Jurkat, Clone E6-1 (cell line): ENCODE data around the gene CEP112.
A peak's percentile ranks its signal among the peaks of the same experiment; 100 is the strongest.

Experiments used
- DNase-seq: peaks from one replicate; pipeline ENCODE4 v3.0.0-alpha.2; 2011; ENCODE audit warnings: low read depth, low spot score
- H3K4me3 ChIP-seq: 2 replicates; pipeline ENCODE4 v1.5.1; 2011; ENCODE audit warnings: mild to moderate bottlenecking, low read length, control low read depth, moderate library complexity

Gene CEP112

DNA sequence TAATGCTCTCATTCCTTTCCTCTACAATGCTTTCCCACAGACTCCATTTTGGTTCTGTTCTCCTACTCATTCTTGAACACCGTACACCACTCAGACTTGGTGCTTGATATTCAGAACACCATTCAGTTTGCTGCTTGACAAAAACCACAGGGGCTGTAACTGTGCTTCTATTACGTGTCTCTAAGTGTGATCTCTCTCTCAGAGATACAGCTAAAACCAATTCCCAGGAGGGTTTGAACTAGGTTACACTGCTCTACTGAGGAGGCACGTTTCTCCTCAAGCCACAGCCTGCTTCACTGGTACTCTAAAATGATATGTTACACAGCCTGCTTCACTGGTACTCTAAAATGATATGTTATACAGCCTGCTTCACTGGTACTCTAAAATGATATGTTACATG lies 175.7 kb downstream of the CEP112 start:
- DNase-seq = no peak
- H3K4me3 ChIP-seq = no peak overlapping the region

DNA sequence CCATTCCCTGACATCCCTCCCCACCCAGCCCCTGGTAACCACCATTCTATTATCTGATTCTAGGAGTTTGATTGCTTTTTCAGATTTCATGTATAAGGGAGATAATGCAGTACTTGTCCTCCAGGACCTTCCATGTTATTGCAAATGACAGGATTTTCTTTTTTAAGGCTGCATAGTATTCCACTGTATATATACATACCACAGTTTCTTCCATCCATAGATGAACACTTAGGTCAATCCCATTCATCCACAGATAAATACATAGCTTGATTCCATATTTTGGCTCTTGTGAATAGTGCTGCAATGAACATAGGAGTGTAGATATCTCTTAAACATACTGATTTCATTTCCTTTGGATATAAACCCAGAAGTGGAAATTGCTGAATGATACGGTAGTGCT lies 183.3 kb downstream of the CEP112 start:
- no peak for DNase-seq

DNA sequence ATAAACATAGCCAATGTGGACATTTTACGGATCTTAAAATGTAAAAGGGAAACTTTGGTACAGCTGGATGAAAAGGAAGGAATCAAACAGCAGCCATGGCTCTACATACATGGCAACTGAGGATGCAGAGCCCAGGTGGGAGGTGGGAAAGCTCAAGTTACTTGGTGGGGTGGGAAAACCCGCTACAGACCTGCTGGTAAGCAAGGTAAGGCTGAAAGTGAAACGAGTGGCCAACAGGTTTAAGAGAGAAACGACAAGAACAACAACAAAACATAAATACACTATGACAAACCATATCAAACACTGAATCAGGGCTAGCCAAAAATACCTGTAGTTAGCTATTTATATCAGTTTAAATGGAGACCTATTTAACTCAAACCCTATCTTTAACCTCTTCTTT lies 185.3 kb downstream of the CEP112 start:
- DNase-seq = no peak
- H3K4me3 ChIP-seq = no peak overlapping the region

More for the DNA sequence above, 183.3 kb downstream of the CEP112 start:
- no peak overlapping the region for H3K4me3 ChIP-seq

DNA sequence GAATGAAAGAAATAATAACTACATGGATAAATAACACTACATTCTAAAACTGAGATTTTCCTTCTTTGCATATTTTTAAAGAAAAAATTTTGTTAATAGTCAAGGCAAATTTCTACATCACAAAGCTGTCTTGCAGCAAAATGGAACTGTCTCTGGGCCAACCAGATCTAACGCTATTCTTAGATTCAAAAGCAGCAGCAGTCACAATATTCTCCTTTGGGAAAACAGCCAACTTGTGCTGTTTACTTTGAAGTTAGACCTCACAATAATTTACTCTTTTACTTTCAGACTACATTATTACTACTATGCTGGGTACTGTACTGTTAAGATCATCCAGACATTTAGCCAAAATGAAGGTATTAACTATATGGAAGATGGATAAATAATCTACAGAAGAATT lies 189.1 kb downstream of the CEP112 start:
- DNase-seq = no peak
- no peak overlapping the region for H3K4me3 ChIP-seq

DNA sequence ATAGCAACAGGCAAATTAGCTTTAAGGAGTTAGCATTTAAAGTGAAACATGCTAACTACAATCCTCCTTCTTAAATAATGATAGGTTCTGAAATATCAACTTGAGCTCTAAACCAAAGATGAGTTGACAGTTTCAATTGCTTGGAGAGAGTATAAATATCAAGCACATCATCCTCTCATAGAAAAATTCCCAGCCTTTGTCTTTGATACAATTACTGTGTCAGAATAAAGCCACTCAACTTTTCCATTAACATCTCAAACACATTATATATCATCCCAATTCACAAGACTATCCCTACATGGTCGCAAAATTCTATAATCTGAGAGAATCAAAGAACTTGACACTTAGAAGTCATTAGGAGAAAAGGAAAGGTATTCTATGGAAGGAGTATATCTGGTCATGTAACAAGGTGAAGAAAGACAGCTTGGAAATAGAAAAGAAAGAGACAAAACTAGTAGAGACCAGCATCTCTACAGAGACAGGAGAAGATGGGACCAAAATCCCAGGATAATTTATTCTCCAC lies 189.8 kb downstream of the CEP112 start:
- no peak overlapping the region for H3K4me3 ChIP-seq
- no peak for DNase-seq

DNA sequence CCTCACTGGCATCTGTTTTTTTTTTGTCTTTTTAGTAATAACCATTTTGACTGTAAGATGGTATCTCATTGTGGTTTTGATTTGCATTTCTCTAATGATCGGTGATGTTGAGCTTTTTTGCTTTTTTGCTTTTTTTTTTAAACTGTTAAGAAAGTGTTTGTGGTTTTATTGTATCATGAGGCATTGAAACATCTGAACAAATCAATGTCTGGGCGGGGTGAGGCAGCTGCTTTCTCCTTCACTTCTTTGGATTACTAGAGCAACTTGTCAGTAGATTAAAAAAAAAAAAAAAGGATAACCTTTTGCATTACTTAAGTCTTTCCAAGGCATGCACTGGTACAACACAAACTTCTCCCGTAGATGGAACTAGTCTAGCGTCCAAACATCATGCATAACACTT lies 191.7 kb downstream of the CEP112 start:
- peak; percentile 55 for DNase-seq
- no peak overlapping the region for H3K4me3 ChIP-seq

DNA sequence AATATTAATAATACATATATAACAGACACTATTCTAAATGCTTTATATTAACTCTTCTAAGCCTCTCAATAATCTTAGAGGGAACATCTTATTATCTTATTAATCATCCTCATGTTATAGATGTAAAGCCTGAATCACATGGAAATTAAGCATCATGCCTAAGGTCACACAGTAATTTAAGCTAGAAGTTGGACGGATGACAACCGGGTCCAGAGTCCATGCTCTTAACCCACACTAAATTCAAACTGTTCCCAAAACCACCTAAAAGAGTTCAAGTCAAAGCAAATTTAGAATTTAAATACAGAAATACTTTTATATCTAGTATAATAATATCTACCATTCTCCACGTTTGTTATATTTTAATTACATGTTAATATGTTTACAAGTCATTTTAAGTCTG lies 193.3 kb downstream of the CEP112 start:
- no peak for DNase-seq

DNA sequence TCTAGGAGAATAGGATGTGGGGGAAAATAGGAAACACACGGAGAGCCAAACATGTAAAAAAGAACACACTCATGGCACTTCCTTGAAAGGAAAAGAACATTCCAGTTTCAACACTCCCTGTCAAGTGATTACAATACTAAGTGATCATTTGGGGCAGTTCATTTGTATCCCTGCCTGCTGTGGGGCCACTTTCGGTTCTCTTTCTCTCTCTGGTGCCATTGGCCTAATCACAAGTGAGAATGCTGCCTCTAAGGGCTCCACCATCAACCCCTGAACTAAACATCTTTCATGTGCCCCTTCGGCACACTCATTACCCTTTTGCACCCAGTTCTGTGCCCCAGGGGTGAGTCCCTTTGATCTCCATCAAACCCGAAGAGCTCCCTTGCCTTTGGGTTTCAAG lies 197.3 kb downstream of the CEP112 start:
- DNase-seq = no peak
- no peak overlapping the region for H3K4me3 ChIP-seq

More for the DNA sequence above, 193.3 kb downstream of the CEP112 start:
- no peak overlapping the region for H3K4me3 ChIP-seq

DNA sequence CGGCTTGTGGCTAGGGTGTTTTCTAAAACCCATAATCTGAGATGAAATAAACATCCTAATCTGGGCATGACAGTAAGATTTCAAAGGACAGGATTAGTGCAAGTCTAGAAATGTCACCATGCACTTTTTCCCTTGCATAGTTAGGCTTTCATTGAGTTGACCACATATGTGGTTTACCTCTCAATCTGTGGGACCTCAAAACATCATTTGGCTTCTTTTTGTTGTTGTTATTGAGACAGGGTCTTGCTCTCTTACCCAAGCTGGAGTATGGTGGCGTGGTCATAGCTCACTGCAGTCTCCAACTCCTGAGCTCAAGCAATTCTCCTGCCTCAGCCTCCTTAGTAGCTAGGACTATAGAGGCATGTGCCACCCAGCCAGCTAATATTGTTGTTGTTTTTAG lies 197.8 kb downstream of the CEP112 start:
- H3K4me3 ChIP-seq = no peak overlapping the region
- DNase-seq = peak; percentile 17

DNA sequence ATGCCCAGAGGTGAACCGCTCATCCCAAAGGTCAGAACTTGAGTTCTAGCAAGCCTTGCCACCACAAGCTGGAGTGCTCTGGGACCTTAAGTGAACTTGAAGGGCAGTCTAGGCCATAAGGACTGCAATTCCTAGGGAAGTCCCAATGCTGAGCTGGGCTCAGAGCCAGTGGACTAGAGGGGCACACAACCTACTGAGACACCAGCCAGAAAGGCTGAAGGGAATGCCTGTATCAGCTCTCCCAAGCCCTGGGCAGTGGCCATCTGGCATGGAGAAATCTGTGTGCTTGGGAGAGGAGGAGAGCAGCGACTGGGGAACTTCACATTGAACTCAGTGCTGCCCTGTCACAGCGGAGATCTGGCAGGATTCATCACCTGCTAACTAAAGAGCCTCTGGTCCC lies 201.3 kb downstream of the CEP112 start:
- no peak for DNase-seq
- no peak overlapping the region for H3K4me3 ChIP-seq

DNA sequence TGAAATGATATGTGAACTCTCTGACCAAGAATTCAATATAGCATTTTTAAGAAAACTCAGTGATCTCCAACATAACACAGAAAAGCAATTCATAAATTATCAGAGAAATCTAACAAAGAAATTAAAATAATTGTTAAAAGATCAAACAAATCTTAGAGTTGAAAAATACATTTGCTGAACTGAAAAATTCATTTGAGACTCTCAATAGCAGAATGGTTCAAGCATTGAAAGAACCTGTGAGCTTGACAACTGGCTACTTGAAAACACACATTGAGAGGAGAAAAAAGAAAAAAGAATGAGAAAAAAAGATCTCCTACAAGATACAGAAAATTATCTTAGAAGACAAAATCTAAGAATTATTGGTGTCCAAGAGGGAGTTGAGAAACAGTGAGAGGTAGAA lies 203.5 kb downstream of the CEP112 start:
- H3K4me3 ChIP-seq = no peak overlapping the region
- DNase-seq = no peak

DNA sequence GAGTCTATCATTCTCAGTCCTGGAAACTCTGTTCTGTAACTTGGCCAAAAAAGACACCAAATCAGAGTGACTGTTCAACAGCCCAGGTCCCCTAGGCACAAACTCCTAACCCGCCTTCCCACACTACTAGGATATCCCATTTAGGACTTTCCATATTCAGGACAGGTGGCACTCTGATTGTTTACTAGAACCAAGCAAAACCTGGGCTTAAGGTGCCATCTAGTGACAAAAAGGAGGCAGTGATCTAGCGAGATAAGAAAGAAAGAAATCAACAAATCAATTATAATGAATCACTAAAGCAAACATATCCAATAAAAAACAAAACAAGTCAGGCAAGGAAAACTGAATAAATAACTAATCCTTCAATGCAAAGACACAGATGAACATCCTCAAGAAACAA lies 203.9 kb downstream of the CEP112 start:
- peak; percentile 17 for DNase-seq
- H3K4me3 ChIP-seq = no peak overlapping the region

DNA sequence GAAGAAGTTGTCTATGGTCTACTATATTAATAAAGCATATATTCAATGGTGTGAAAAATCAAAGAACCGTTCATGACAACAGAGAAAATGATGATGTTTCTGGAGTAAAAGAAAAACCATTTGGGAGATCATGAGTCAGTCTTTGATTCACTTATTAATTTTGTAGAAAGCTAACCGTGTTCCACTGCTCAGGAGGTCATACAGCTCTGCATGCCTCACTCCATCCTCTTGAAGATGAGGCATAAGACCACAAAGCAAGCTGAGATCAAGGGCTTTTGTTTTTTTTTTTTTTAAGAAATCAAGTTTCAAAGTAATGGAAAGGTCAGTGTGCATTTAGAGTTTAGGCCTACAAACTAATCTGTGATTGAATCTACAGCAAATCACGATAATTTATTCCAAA lies 206.4 kb downstream of the CEP112 start:
- DNase-seq = no peak
- no peak overlapping the region for H3K4me3 ChIP-seq

DNA sequence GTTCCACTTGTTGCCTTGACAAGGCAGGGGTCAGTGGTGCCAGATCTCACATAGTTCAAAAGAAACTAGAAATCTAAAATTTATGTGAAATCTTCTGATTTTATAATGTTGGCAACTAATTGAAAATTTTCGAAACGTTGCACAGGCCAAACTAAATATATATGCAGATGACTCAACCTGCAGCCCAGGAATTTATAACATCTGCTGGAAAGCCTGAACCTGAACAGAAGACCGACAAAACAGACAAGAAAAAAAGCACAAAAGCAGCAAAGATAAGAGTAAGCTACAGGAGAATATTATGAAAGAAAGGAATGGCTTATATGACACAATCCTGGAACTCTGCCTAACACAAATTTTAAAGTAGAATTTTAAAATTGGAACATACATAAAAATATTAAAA lies 207.6 kb downstream of the CEP112 start:
- no peak for DNase-seq
- no peak overlapping the region for H3K4me3 ChIP-seq

DNA sequence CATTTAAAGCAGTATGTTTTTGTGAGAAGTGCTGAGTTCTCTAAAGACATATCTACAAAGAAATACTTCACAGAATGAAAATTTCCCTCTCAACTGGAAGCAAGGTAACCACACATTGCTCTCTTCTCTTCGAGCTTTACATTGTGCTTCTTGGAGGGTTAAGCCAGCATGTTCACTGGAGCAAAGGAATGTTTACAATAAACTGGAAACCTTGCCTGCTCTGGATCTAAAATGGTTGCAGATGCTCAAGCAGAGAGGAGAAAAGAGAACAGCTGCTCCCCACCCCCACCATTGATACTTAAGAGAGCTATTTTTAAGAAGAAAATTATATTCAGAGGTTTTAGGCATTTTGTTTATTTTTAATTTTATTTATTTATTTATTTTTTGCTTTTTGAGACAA lies 213.1 kb downstream of the CEP112 start:
- no peak overlapping the region for H3K4me3 ChIP-seq
- no peak for DNase-seq

DNA sequence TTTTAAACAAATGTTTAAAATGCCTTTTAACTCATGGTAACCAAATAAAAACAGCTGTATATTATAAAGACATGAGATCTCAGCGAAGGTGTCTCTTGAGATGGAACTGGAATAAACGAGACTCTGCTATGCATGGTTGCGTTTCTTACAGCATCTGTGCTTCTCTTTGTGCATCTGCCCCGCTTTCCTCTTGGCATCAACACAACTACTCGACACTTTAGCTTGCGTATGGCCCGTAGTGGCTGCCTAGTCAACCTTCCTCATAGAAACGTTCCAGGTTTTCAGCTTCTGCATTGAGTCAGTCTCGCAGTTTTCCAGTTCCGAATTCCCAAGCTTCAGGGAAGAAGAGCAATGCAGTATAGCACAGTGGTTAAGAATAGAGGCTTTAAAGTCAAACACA lies 214.9 kb downstream of the CEP112 start:
- no peak overlapping the region for H3K4me3 ChIP-seq
- no peak for DNase-seq

DNA sequence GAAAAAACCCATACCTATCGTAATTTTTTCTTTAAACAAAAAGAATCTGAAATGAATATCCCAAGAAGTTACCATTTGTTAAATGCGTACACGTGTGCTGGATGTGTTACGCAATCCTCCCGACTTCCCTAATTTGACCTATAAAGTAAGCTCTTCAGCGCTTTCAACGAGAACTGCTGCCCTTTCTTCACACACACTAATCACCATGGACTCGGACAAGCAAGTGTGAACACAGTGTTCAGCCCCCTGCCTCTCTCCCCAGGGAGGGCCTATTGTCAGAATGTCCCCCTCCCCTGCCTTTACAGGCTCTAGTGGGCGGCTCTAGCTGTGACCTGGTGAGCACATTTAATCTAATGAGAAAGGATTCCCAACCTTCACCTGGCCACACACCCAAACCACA lies 216.1 kb downstream of the CEP112 start:
- DNase-seq = no peak

DNA sequence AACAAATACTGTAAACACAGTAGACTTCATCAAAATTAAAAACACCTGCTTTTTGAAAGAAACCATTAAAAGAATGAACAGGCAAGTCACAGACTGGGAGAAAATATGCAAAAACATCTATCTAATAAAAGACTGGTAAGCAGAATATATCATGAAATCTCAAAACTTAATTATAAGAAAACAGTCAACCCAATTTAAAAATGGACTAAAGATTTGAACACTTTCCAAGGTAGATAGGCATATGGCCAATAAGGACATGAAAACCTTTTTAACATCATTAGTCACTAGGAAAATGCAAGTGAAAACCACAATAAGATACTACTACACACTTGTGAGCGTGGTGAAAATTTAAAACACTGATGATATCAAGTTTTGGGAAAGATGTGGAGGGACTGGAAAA lies 218.7 kb downstream of the CEP112 start:
- H3K4me3 ChIP-seq = no peak overlapping the region
- no peak for DNase-seq

More for the DNA sequence above, 216.1 kb downstream of the CEP112 start:
- no peak overlapping the region for H3K4me3 ChIP-seq

DNA sequence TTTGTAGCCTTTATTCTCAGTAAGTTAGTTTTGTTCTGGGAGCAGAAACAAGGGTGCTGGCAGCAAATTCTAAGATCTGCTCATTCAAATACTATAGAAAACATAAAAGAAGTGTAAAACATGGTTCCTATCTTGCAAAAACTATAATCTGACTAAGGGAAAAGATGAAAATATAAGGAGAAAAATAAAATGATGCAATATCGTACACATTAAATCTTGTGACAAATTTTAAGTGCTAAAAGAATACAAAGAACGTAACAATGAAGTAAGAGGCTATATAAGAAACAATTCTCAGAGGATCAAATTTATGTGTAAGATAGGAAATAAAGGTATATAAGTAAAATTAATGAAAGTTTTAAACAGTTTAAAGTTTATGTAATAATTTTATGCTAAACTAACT lies 224.6 kb downstream of the CEP112 start:
- H3K4me3 ChIP-seq = no peak overlapping the region
- no peak for DNase-seq

DNA sequence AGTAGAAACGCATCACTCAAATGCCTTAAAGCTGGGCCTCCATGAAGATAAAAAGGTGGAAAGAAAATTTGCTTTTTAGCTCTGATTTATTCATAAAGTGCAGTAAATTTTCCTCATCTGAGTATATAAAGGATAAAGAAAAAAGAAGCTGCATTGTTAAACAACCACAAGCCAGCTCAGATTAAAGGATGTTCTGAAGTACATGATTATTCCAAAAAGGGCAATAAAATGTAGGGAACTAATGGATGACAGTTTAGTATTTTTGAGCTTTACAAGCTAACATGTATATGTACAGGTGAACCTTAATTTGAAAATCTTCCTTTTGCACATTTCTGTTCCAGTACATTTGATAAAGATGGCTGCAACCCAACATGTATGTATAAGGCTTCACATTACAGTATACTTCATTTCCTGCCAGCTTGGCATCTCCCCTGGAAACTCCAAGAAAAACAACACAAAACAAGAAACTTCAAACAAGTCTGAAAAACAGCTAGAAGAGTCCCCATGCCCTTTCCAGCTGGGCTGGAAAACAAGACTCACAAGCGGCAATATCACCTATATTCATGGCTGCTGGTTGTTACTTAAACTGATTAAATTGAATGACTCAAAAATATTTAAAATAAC lies 225.7 kb downstream of the CEP112 start:
- DNase-seq = no peak
- H3K4me3 ChIP-seq = no peak overlapping the region

DNA sequence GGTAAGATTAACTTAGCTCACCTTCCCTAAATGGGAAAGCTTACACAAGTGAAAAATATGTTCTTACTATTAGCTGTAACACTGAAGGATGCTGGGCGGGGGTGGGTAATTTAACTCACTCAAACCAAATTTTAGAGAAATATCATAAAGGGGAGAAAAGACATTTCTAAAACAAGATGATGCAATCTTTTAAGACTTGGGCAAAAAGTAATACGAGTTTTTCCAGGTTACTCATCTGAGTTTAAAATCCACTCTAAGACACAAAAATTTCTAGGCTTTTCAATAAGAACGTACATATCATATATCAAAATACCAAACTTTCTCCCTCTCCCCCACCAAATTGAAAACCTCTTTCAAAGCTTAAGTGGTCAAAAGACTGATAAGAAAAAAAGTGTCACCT lies 228.8 kb downstream of the CEP112 start:
- H3K4me3 ChIP-seq = no peak overlapping the region
- no peak for DNase-seq
